Fibroblast of lung (primary cell): Measurements from ENCODE around the gene SLTM.

Experiments
- CTCF ChIP-seq, 2 donors: IDR thresholded peaks in 1 of 2; conservative IDR thresholded peaks in 1 of 2; 1 replicate in 1 of 2; 2 replicates in 1 of 2; pipeline ENCODE4 v1.5.1; 2011 to 2012; ENCODE audit warnings: low read length in 2 of 2, control low read depth in 1 of 2, inconsistent platforms in 1 of 2, low read depth in 1 of 2, mild to moderate bottlenecking in 1 of 2
- EZH2 ChIP-seq: IDR thresholded peaks from 2 replicates; pipeline ENCODE4 v1.5.1; 2012; ENCODE audit warnings: low read length, control low read depth, mild to moderate bottlenecking; ENCODE audit errors: missing control alignments

GRCh38 chr15:58842713-58843396 is 90.6 kb downstream of the SLTM start:
- TF ChIP-seq CTCF (conservative IDR thresholded peaks at IDR 0.05 in 1 of 2, IDR thresholded peaks at IDR 0.05 in 1 of 2; ENCODE audit: low read depth in 1 of 2, low read length in 2 of 2) (no peak), EZH2 (no peak)
